Large intestine (tissue), 3 donors: ENCODE measurements around the gene CIROP. TPM values are rescaled to one million over a fixed set of nuclear protein-coding genes. Genes with fewer than 3 reads are reported as not detected.

Experiments used
- DNase-seq, 2 donors: peaks; one replicate each; pipeline versions ENCODE4 v3.0.0 to v3.0.0-alpha.2; 2013
- H3K27ac ChIP-seq: one replicate; pipeline ENCODE4 v1.5.1; 2013; ENCODE audit warnings: low read length
- H3K27me3 ChIP-seq: 2 replicates; pipeline ENCODE4 v1.6.1; 2013; ENCODE audit warnings: low read length; ENCODE audit not compliant: control insufficient read depth, insufficient read depth
- H3K36me3 ChIP-seq: 2 replicates; pipeline ENCODE4 v1.6.1; 2013; ENCODE audit warnings: low read length; ENCODE audit not compliant: control insufficient read depth, insufficient read depth
- H3K4me1 ChIP-seq: one replicate; pipeline ENCODE4 v1.6.1; 2013; ENCODE audit warnings: low read length; ENCODE audit not compliant: control insufficient read depth, insufficient read depth
- H3K4me3 ChIP-seq: one replicate; pipeline ENCODE4 v1.5.1; 2013; ENCODE audit warnings: low read length
- H3K9me3 ChIP-seq: one replicate; pipeline ENCODE4 v1.6.1; 2013; ENCODE audit warnings: mild to moderate bottlenecking, low read depth, low read length, moderate library complexity; ENCODE audit not compliant: control insufficient read depth
- WGBS: methylation state at CpG from one replicate; pipeline ENCODE4 v1.1.5; 2013; ENCODE audit warnings: low lambda C conversion rate; ENCODE audit not compliant: insufficient coverage; 5-methylcytosine and 5-hydroxymethylcytosine counted together
- polyA plus RNA-seq: library from polyadenylated mRNA; unstranded; fragments of 120-200 nt; gene quantifications from one replicate; pipeline ENCODE4 v1.2.1, GENCODE V29; 2013

The CIROP gene
- polyA plus RNA-seq, 1 donor = 0.01 TPM

GRCh38 chr14:23145794-23146350, 41.1 kb upstream of the CIROP start:
- no peaks in the 10 kb centered on the region for H3K9me3 ChIP-seq
- peak overlapping the region; percentile 80 for H3K27ac ChIP-seq
- H3K4me3 ChIP-seq = no peak overlapping the region
- no CpG with 5 or more reads among the region's 4 CpGs for WGBS
- H3K4me1 ChIP-seq = peaks cover 6% of the 10 kb centered on the region
- DNase-seq = peak; percentile 85 to 91
- H3K36me3 ChIP-seq = peaks cover 22% of the 10 kb centered on the region
- no peaks in the 10 kb centered on the region for H3K27me3 ChIP-seq

GRCh38 chr14:23143911-23144310, 39.1 kb upstream of the CIROP start:
- Histone ChIP-seq H3K9me3 (no peaks in the 10 kb centered on the region), H3K36me3 (peaks cover 33% of the 10 kb centered on the region), H3K4me3 (no peak overlapping the region), H3K27ac (no peak overlapping the region), H3K4me1 (peaks cover 6% of the 10 kb centered on the region), H3K27me3 (no peaks in the 10 kb centered on the region)
- no peak for DNase-seq
- no CpG with 5 or more reads among the region's 1 CpG for WGBS

DNA sequence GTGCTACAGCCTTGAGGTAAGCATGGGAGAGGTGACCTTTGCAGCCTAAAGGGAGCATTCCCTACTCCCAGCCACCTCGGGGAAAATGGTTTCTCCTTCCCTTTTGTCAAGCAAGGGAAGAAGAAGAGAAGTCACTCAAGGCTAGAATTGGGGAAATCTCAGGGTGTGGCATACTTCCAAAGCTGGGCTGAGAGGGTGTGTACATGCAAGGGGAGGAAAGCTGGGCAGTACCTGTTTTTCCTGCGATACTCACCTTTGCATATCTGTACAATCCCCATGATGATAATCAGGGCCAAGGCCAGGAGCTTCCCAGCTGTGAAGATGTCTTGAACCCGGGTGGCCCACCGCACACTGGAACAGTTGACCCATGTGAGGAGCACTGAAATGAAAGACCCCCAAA, 38.0 kb upstream of the CIROP start:
- no peaks in the 10 kb centered on the region for H3K27me3 ChIP-seq
- no peaks in the 10 kb centered on the region for H3K9me3 ChIP-seq
- H3K36me3 ChIP-seq = peaks cover 41% of the 10 kb centered on the region
- peaks cover 6% of the 10 kb centered on the region for H3K4me1 ChIP-seq
- no CpG with 5 or more reads among the region's 4 CpGs for WGBS
- H3K4me3 ChIP-seq = no peak overlapping the region
- no peak overlapping the region for H3K27ac ChIP-seq
- no peak for DNase-seq

GRCh38 chr14:23141706-23142444, 37.1 kb upstream of the CIROP start:
- Histone ChIP-seq H3K27me3 (no peaks in the 10 kb centered on the region), H3K36me3 (peaks cover 44% of the 10 kb centered on the region), H3K27ac (no peak overlapping the region), H3K9me3 (no peaks in the 10 kb centered on the region), H3K4me3 (no peak overlapping the region), H3K4me1 (peaks cover 6% of the 10 kb centered on the region)
- no CpG with 5 or more reads among the region's 7 CpGs for WGBS
- DNase-seq = peak in 1 of 2 donors; percentile 27

DNA sequence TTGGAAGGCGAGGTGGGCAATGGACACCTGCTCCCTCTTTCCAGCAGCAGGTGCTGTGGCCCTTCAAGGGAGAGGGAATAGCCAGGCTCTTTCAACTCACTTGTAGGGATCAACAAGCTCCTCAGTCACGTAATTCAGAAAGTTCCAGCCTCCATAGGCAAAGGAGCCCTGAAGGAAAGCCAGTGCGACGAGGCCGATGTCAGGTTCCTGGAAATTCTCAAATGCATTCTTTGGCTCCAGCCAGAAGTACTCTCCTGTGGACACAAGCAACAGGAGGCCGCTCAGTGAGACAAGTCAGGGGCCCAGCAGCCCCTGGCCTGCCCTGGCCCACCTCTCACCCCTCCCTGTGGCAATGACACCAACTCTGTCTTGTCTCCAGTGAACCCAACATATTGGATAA, 35.6 kb upstream of the CIROP start:
- WGBS = no CpG with 5 or more reads among the region's 6 CpGs
- H3K9me3 ChIP-seq = no peaks in the 10 kb centered on the region
- H3K27me3 ChIP-seq = no peaks in the 10 kb centered on the region
- no peak overlapping the region for H3K27ac ChIP-seq
- peaks cover 54% of the 10 kb centered on the region for H3K36me3 ChIP-seq
- DNase-seq = no peak
- H3K4me1 ChIP-seq = no peaks in the 10 kb centered on the region
- no peak overlapping the region for H3K4me3 ChIP-seq

DNA sequence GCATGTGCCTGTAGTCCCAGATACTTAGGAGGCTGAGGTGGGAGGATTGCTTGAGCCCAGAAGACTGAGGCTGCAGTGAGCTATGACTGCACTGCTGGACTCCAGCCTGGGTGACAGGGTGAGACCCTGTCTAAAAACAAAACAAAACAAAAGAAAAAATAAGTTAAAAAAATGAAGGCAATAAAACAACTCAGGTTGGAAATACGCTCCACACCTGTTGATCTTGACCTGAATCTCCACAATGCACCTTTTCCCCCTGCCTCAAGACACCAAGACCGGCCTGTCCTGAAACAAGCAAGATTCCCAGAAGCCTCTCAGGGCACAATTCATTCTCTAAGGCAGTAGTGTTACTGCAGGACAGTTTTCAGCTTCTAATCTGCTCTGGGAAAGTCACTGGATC, 35.1 kb upstream of the CIROP start:
- H3K36me3 ChIP-seq = peaks cover 54% of the 10 kb centered on the region
- WGBS = no CpG with 5 or more reads among the region's 2 CpGs
- H3K9me3 ChIP-seq = no peaks in the 10 kb centered on the region
- DNase-seq = no peak
- no peak overlapping the region for H3K27ac ChIP-seq
- H3K4me1 ChIP-seq = no peaks in the 10 kb centered on the region
- H3K27me3 ChIP-seq = no peaks in the 10 kb centered on the region
- no peak overlapping the region for H3K4me3 ChIP-seq

- H3K36me3 ChIP-seq = peaks cover 50% of the 10 kb centered on the region
- WGBS = 50% methylated on average over 1 of the region's 6 CpGs
- no peaks in the 10 kb centered on the region for H3K4me1 ChIP-seq
- H3K4me3 ChIP-seq = no peak overlapping the region
- DNase-seq = no peak
- no peaks in the 10 kb centered on the region for H3K27me3 ChIP-seq
- no peak overlapping the region for H3K27ac ChIP-seq
- no peaks in the 10 kb centered on the region for H3K9me3 ChIP-seq
These were observed 33.2 kb upstream of the CIROP start for GRCh38 chr14:23137813-23138535.

DNA sequence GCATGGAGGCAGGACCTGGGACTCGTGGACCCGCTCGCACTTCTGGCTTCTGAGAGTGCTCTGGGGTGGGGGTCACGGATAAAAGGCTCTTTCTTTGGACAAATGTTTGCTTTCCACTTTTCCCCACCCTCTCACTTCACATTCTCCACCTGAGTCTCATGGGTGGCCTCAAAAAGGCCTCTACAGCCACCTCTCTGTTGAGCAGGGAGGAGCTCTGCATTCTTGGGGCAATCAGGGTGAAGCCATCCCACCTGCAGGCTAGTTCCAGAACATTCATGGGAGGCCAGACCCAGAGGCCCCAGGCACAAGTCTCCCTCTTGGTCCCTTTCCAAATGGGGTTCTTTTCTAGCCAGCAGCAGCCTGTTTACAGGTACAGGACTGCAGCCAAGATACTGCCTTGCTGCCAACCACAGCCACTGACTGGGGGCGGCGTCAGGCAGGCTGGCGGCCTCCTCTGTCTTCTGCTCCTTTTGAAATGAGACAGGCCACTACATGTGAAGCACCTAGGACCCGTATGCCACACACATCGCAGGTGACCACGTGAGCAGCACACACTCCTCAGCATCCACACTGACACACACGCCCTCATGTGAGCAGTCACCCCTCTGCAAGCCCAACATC, 32.5 kb upstream of the CIROP start:
- no CpG with 5 or more reads among the region's 11 CpGs for WGBS
- Histone ChIP-seq H3K4me1 (no peaks in the 10 kb centered on the region), H3K4me3 (no peak overlapping the region), H3K9me3 (no peaks in the 10 kb centered on the region), H3K27me3 (no peaks in the 10 kb centered on the region), H3K27ac (no peak overlapping the region), H3K36me3 (peaks cover 45% of the 10 kb centered on the region)
- no peak for DNase-seq

GRCh38 chr14:23136566-23137133, 31.9 kb upstream of the CIROP start:
- Histone ChIP-seq H3K4me1 (no peaks in the 10 kb centered on the region), H3K4me3 (no peak overlapping the region), H3K27me3 (no peaks in the 10 kb centered on the region), H3K36me3 (peaks cover 44% of the 10 kb centered on the region), H3K9me3 (no peaks in the 10 kb centered on the region), H3K27ac (no peak overlapping the region)
- WGBS = no CpG with 5 or more reads among the region's 16 CpGs
- no peak for DNase-seq

- peaks cover 43% of the 10 kb centered on the region for H3K36me3 ChIP-seq
- no peak for DNase-seq
- H3K4me3 ChIP-seq = no peak overlapping the region
- no peaks in the 10 kb centered on the region for H3K27me3 ChIP-seq
- H3K27ac ChIP-seq = no peak overlapping the region
- H3K9me3 ChIP-seq = no peaks in the 10 kb centered on the region
- no peaks in the 10 kb centered on the region for H3K4me1 ChIP-seq
- WGBS = 100% methylated on average over 2 of the region's 8 CpGs
These were observed 28.2 kb upstream of the CIROP start for GRCh38 chr14:23132970-23133369.
